GM23248 (cell line): ENCODE data around the gene PRIMA1.

Source experiments
- EZH2 ChIP-seq: fragments of 200-600 bp; sonication (generic); IDR thresholded peaks from 2 replicates; pipeline ENCODE4 v1.6.1; 2018; ENCODE audit warnings: antibody characterized with exemption, mild to moderate bottlenecking; ENCODE audit not compliant: insufficient read depth, poor library complexity, severe bottlenecking
- EZH2phosphoT487 ChIP-seq: fragments of 200-600 bp; sonication (generic); IDR thresholded peaks from 2 replicates; pipeline ENCODE4 v1.6.1; 2018; ENCODE audit warnings: antibody characterized with exemption, moderate library complexity, mild to moderate bottlenecking, low read depth; ENCODE audit not compliant: insufficient read depth

DNA sequence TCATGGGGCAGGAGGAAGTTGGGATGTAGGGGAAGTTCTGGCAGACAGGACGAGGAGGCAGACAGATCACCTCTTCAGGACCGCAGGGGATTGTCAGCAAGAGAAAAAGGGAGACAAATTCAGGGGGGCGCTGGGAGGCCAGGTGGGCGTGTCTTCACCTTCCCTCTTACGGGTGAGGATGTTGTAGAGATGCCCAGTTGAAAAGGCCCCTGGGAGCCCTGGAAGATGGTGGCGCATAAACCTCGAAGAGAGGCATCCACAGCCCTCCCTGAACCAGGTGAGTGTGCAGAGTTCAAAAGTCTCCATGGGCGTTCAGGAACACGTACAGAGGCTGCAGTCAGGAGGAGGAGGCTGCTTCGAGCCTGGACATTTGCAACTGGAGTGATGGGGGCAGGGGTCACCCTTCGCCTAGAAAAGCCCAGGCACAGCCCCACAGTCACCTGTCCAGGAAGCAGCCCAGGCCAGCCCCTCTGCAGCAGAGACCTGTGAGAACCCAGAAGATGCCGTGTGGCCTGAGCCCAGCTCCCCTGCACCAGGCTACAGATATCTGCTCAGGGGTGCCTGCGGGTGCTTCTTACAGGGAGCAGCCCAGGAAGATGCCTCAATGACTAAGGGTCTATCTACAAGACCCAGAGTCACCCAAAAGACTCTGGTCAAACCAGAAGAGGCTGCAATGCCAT, 74.4 kb downstream of the PRIMA1 start:
- TF ChIP-seq EZH2 (no peak), EZH2phosphoT487 (no peak)
